KBM-7 (cell line): ENCODE data around the gene KCNIP4.

ENCODE experiments used
- DNase-seq: peaks from one replicate; pipeline ENCODE4 v3.0.0-alpha.2; 2015
- in situ Hi-C: fragments of 300-500 bp; cut with MboI; formaldehyde crosslinking; loops from 2 replicates; pipeline ENCODE4 v1.14.3; 2020; ENCODE audit warnings: low sequenced_read_pairs, low pct_unique_long_range_greater_than_20kb, mixed read lengths

The KCNIP4 gene

DNA sequence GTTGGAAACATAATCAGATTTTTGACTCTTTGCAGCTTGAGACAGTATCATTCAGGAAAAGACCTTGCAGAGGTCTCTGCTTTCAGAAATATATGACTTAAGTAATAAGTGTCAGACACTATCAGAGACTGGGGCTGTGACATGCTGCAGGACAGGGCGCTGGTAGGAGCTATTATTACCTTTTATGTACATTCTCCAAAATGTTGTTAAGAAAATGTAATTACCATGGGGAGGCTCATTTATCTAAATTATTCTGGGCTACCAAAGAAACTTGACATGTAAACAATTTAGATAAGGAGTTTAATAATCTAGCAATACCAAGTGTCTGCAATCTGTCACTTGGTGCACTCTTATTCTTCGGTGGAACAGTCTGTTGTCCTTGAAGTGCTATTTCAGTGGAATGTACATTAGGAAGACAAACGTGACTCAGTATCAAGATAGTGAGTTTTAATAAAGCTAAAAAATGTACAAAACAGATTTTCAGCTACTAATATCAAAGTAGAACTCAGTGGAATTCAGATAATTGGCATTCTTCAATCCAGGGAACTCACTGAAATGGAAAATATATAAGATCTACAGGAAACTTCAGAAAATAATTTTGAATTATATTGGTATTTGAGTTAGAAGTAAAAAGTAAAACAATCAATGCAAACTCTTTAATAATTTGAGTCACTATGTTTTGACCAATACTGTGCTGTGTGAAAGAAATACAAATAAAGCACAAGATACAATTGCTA is 214.5 kb downstream of the KCNIP4 start:
- in situ Hi-C loops: no loop called here
- no peak for DNase-seq

DNA sequence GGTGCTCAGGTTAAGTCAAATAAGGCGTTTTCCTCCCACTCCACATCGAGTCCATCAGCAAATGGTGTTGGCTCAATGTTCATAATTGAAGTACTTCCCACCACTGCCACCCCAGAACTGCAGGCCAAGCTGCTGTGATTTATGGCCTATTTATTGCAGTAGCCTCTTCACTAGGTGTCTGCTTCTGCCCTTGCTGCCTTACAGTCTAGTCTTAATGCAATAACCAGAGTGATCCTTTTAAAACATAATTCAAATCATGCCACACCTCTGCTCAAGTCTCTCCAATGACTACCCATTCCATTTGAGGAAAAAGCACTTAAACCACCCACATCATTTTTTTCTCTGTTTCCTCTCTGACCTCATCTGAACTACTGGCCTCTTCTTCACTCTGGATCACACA is 220.3 kb downstream of the KCNIP4 start:
- no peak for DNase-seq

GRCh38 chr4:21726255-21726815 is 222.2 kb downstream of the KCNIP4 start:
- no peak for DNase-seq
- in situ Hi-C loops: no loop called here

More for the DNA sequence above, 220.3 kb downstream of the KCNIP4 start:
- in situ Hi-C loops: no loop called here

DNA sequence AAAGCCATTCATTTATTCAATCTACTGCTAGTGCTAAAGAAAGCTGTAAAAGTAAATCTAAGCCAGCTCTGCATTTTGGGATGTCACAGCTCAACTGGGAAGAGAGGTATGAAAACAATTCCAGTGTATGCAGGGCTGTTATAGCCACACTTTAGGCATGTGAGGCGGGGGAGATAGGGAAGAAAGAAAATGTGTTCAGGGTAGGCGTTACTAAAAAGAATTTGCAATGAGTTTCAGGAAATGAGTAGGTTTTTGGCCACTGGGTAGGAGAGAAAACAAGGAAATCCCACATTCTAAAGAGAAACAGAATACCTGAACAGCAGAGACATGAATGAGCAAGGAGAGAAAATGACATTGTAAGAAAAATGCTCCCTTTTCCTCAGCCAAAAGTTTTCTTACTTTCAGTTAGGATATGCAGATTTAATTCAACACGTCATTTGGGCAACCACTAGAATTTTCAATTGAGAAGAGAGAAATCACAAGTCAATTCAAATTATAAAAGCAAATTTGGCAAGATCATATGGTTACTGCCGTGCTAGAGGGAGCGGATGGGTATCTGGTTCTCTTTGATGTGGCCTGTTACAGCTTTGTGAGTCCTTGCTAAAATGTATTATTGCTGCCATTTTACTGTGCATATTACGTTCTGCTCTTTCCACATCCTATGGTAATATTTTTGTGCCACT is 226.3 kb downstream of the KCNIP4 start:
- in situ Hi-C loops: no loop called here
- no peak for DNase-seq

- DNase-seq: no peak
- in situ Hi-C loops: no loop called here
Observed at GRCh38 chr4:21716531-21716930, 232.0 kb downstream of the KCNIP4 start.

DNA sequence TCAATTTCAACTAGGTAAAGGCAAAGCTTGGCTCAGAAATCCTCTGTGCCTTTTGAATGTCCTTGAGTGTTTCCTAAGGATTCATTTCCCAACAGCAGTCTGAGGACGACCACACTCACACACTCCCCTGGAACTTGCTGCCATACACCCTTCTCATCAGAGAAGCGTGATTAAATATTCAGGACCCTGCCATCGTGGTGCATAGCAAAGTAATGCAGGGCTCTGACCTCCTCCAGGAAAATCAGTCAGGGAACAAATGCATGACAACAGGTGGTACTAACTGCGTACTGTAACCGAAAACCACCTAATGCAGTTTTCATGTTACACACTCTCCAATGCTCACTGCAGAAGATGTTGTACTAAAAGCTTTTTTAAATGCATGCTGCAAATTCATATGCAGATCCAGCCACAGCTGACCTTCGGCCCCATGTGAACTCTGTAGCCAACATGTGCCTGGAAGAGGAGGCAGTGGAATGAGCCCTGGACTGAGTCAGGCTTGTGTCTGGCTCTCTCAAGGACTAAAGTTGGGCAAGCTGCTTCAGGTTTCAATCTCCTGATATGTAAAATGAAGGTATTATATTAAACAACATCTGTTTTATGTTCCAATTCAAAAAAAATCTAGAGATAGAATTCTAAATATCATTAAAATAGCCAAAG is 238.3 kb downstream of the KCNIP4 start:
- no peak for DNase-seq
- in situ Hi-C loops: no loop called here

- in situ Hi-C loops: no loop called here
- DNase-seq: no peak
Observed at GRCh38 chr4:21709761-21710160, 238.8 kb downstream of the KCNIP4 start.

- DNase-seq: no peak
- in situ Hi-C loops: no loop called here
Observed at GRCh38 chr4:21709031-21709430, 239.5 kb downstream of the KCNIP4 start.

- DNase-seq: no peak
- in situ Hi-C loops: no loop called here
Observed at GRCh38 chr4:21699446-21699845, 249.1 kb downstream of the KCNIP4 start.

GRCh38 chr4:21697583-21697982 is 251.0 kb downstream of the KCNIP4 start:
- in situ Hi-C loops: no loop called here
- no peak for DNase-seq

GRCh38 chr4:21695141-21695540 is 253.4 kb downstream of the KCNIP4 start:
- in situ Hi-C loops: no loop called here
- no peak for DNase-seq

- DNase-seq: no peak
- in situ Hi-C loops: no loop called here
Observed at GRCh38 chr4:21692241-21692640, 256.3 kb downstream of the KCNIP4 start.

GRCh38 chr4:21688596-21689265 is 259.8 kb downstream of the KCNIP4 start:
- DNase-seq: no peak

DNA sequence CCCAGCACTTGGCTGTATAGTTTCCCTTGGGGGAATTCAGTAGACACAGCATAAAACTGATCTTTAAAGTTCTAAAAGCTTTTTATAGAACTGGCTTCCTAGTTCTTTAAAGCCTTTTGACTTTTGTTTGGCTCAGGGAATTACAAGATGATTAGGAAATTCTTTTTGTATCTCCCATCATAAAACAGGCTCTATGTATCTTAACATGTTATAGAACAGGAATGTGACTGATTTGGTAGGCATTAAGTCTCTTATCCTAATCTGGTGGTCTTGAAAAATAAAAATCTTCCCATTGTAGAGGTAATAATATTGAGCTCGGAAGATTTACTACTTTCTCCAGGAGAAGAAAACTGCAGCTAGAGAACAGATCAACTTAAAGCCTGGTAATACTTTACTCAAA is 262.7 kb downstream of the KCNIP4 start:
- no peak for DNase-seq
- in situ Hi-C loops: no loop called here

More at GRCh38 chr4:21688596-21689265, 259.8 kb downstream of the KCNIP4 start:
- in situ Hi-C loops: no loop called here

DNA sequence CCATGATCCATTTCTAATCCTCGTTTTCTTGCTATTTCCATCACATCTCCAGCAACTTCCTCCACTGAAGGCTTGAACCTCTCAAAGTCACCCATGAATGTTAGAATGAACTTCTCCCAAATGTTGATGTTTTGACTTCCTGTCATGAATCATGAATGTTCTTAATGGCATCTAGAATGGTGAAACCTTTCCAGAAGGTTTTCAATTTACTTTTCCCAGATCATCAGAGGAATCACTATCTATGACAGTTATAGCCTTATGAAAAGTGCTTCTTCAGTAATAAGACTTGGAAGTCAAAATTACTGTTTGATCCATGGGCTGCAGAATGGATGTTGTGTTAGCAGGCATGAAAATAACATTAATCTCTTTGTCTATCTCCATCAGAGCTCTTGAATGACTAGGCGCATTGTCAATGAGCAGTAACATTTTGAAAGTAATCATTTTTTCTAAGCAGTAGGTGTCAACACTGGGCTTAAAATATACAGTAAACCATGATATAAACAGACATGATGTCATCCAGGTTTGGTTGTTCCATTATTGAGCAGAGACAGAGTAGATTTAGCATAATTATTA is 268.2 kb downstream of the KCNIP4 start:
- in situ Hi-C loops: no loop called here

DNA sequence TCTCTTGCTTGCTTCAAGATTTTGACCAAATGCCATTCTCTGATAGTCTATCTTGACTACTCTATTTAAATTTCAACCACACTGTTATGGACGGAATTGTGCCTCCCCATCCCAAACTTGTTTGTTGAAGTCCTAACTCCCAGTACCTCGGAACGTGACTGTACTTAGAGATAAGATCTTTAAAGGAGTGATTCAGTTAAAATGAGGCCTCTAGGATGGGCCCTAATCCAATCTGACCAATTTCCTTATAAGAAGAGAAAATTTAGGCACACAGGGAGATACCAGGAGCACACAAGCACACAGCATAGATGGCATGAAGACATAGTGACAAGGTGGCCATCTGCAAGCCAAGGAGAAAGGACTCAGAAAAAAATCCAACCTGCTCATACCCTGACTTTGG is 269.9 kb downstream of the KCNIP4 start:
- no peak for DNase-seq
- in situ Hi-C loops: no loop called here

More for the DNA sequence above, 268.2 kb downstream of the KCNIP4 start:
- no peak for DNase-seq

- in situ Hi-C loops: no loop called here
- DNase-seq: no peak
Observed at GRCh38 chr4:21677173-21677572, 271.4 kb downstream of the KCNIP4 start.

- DNase-seq: no peak
- in situ Hi-C loops: no loop called here
Observed at GRCh38 chr4:21664355-21664754, 284.2 kb downstream of the KCNIP4 start.

- DNase-seq: no peak
- in situ Hi-C loops: no loop called here
Observed at GRCh38 chr4:21656832-21657231, 291.7 kb downstream of the KCNIP4 start.
